ENCODE results near the gene CYBB. TPM values are rescaled to one million over a fixed set of nuclear protein-coding genes. Genes with fewer than 3 reads are reported as not detected.

CYBB gene
- total RNA-seq, 1 donor from 2014 or later, result not detected

DNA sequence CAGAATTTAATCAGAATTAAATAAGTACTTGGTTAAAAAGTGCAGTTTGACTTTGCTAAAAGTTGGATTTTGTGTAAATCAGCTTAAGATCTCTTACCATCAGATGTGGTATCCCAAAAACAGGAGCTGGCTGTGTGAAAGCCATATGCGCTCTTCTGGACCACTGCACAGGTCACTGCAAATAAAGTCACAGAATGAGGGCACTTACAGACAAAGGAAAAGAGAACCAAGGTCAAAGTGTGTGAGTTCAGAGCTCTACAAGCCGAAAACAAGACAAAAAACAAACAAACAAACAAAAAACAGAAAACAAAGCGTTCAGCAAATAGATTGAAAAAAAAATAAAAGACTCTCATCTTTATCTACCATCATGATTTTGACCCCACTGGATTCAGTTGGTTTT, 61.1 kb downstream of the CYBB start:
- DNase-seq (ENCODE audit: low read depth in 2 of 2), result no peak

DNA sequence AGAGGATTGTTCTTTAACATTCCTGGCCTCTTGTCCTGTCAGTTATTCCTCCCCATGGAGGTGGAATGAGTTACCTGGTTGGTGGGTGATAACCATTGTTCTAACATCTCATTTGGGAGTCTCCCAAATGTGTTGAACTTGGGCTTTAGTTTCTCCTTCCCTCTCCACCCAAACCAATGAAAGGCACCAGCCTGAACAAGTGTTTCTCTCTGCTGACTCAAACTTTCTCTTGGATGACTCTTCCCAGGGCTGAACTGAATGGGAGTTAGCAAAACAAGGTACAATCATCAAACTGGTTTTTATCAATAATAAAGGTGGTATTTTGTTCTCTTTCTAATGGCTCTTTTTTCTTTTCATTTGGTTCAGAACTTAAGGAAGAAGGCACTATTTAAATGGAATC, 64.8 kb downstream of the CYBB start:
- DNase-seq (ENCODE audit: low read depth in 2 of 2), result no peak

DNA sequence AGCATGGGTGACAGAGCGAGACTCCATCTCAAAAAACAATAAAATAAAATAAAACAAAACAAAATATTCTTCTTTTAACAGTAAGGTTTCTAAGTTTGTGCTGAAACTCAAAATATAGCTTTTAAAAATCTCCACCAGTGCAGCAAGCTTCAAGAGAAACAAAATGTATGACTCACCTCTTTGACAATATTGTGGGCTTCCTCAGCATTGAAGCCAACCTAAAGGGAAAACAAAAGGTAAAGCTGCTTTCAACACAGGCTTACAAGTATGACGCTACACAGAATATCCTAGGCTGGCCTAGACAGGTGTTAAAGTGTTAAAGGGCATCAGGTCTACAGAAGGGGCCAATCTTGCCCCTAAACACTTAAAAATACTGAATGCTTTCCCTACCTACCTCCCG, 66.3 kb downstream of the CYBB start:
- DNase-seq (ENCODE audit: low read depth in 2 of 2), result peak in 1 of 2 donors; percentile 5

DNA sequence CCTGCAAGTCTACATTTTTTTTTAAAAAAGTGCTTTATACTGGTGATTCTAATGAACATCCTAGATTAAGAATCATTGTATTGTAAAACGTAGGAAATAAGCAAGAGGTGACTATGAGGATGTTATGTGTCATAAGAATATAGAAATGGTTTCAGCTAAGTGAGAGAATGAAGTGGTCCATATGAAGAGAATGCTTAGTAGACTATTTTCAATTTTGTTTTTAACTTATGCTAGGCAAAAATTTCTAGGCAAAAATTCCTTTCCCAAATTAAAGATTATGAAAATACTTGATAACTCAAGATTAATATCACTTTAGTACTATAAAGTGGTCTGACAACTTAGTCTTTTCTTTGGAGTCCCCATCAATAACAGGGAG, 66.7 kb downstream of the CYBB start:
- DNase-seq (ENCODE audit: low read depth in 2 of 2), result no peak

DNA sequence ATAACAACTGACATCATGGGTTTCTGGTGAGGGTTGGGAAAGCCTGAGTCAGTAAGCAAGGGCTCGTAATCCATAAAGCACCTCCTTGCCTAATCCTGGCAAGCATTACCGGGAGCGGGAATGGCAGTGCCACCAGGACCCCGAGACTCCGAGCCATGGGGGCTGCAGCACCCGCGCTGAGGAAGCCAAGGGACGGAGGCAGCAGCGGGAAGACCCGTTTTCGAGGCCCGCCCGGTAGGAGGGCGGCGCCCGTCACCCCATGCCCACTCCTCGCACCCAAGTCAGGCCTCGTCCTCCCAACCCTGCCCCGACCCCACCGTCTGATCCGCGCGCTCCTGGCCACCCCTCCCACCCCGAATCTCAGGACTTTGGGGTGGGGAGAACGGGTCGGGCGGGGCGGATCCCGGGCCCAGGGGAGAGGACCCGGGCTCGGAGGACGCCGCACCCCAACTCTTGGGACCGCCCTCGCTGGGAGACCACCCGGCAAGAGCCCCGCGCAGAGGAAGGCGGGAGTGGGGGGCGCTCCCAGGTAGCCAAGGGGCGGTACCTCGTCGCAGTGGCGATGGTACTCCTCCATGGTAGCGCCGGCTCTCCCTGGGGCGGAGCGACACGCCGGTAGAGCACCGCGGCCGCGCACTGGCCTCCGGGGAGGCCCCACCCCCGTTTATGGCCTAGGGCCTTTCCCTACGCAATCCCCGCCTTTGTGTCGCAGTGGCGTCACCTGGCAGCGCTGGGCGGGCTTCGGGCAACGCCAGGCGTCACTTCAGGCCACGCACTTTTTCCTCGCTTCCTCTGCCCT, 67.3 kb downstream of the CYBB start, which contains the start of gene DYNLT3:
Gene DYNLT3 (minus strand): TSS at position 638 of the 799 bp plus-strand sequence. CDS start 61 bp downstream, at position 577.
- DNase-seq (ENCODE audit: low read depth in 2 of 2), result peak; percentile 74 to 86

DNA sequence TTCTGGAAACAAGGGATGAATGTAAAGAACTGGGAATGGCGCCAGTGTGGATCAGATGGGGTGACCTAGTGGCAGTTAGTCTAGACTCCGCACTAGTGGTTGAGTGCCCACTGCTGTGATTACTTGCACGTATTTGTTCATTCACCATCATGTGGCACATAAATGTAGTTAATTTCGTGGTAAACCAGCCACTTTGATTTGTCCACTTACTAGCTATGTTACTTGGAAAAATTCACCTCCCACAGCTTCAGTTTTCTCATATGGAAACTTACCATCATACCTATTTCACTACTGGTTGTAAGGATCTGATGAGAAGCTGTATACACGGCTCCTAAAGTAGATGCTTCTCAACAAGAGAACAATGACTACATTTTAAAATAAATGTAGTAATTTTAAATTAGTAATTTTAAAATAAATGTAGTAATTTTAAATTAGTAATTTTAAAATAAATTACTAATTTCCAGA, 67.9 kb downstream of the CYBB start:
- DNase-seq (ENCODE audit: low read depth in 2 of 2), result no peak

DNA sequence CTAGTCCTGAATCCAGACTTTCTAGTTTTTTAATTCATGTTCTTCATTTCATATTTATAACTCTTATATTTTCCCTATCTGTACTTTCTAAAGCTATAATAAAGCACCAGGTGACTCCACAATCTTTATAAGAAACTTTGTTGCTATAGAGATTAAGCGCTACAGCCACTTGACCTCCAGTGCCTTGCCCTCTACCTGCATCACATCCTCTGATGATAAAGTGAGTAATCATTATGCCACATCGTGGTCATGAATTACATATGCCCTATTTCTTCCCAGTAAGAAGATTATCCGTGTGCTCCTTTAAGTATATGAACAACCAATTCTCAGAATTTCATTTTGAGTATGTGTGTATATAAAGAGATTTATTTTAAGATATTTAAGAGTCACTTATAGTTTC, 74.3 kb downstream of the CYBB start:
- DNase-seq (ENCODE audit: low read depth in 2 of 2), result no peak

DNA sequence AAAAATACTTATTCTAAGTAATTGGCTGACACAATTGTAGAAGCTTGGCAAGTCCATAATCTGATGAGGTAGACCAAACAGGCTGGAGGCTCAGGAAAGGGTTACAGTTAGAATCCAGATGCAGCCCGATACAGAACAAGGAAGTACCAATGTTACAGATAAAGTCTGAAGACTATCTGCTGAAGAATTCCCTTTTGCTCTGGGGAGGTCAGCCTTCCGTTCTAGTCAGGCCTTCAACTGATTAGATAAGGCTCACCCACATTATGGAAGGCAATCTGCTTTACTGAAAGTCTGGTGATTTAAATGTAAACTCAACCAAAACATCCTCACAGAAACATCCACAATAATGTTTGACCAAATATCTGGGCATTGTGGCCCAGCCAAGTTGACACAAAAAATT, 74.9 kb downstream of the CYBB start:
- DNase-seq (ENCODE audit: low read depth in 2 of 2), result no peak

DNA sequence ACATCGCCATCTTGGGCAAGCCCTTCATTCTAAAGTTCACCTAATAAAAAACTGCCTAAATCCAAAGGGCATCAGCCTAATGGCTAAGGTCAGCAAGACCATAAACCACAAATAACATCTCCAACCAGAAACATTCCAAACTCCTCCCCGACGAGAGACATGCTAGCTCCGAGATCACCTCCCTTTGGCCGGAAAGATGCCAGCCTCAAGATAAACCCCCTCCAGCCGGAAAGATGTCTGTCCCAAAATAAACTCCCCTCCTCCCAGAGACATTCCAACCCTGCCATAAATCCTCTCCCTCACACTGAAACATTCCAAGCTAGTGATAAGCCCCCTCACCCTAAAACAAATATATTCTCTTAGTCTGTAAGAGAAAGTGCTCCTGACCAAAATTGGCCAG, 80.9 kb downstream of the CYBB start:
- no peak for DNase-seq (ENCODE audit: low read depth in 2 of 2)

DNA sequence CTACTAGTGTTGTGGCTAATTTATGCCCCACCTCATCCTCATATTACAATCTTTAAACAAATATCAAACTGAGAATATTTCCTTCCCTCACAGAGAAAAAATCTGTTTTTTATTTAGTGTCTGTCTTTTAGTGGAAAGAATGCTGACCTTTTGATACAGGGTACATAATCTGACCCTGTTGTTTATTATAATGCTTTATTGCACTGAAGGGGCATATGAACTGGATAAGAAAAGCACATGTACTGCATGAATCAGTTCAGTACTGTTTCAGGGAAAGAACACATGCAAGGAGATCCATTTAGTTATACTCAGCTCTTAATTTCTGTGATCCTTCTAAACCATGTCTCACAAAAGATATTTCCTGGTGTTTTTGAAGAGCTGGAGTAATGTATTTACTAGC, 83.0 kb downstream of the CYBB start:
- no peak for DNase-seq (ENCODE audit: low read depth in 2 of 2)

Other genes with a start within 250 kb of the CYBB start
- gene LANCL3, start 208.4 kb upstream of the CYBB start, total RNA-seq, result under 0.01 and 0.22 TPM in 2 replicates
- not detected in 2 replicates for gene XK, start 94.3 kb upstream of the CYBB start, total RNA-seq
- 22.9 and 30.6 TPM in 2 replicates for gene DYNLT3, start 67.5 kb downstream of the CYBB start, total RNA-seq
- gene SYTL5, start 226.5 kb downstream of the CYBB start, total RNA-seq, result under 0.01 TPM in 1 of 2 replicates, not detected in the other